Measurements from ENCODE around the gene ITGB5. TPM values are rescaled to one million over a fixed set of nuclear protein-coding genes. Genes with fewer than 3 reads are reported as not detected.

Gene ITGB5
- total RNA-seq, 4 donors from 2014 or later: 79.2 to 122 (median 110) TPM

DNA sequence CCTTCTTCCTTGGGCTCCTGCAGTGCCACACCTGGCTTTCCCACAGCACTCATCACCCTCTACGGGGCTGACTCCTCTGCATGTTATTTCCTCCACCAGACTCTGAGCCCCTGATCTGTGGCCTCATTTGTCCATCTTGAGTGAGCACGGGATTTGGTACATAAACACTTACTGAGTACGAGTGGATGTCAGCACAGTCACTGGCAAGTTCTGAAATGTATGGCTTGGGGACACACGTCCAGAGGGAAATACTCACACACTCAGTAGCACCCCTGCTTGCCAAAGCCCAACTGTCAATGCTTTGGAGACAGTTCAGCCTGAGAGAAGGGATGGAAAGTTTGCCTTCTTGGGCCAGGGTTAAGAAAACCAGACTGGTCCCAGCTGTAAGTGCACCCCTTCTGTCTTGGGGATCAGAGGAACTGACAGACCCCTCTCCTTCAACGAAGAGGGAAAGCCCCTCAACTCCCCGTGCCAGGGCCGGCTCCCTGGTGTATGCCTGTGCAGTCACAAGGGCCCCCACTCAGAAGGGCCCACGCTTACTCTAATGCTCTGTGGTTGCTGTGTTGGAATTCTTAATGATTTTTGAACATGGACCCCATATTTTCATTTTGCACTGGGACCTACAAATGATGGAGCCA is 85.0 kb downstream of the ITGB5 start:
- no peak for DNase-seq
- Histone ChIP-seq H3K27ac (no peak overlapping the region), H3K27me3 (no peaks in the 10 kb centered on the region), H3K4me1 (peaks cover 11 to 23% of the 10 kb centered on the region in 2 donors), H3K36me3 (no peaks in the 10 kb centered on the region), H3K4me3 (replicated peaks in 1 of 3) (no peak overlapping the region), H3K9me3 (no peaks in the 10 kb centered on the region)
- 90 to 96% methylated on average over 8 of the region's 8 CpGs for WGBS, 2 donors
- intact Hi-C loops (cut with DNase I): no loop called here
- TF ChIP-seq CTCF (IDR thresholded peaks at IDR 0.05) (no peak), POLR2A (IDR thresholded peaks at IDR 0.05) (no peak)

DNA sequence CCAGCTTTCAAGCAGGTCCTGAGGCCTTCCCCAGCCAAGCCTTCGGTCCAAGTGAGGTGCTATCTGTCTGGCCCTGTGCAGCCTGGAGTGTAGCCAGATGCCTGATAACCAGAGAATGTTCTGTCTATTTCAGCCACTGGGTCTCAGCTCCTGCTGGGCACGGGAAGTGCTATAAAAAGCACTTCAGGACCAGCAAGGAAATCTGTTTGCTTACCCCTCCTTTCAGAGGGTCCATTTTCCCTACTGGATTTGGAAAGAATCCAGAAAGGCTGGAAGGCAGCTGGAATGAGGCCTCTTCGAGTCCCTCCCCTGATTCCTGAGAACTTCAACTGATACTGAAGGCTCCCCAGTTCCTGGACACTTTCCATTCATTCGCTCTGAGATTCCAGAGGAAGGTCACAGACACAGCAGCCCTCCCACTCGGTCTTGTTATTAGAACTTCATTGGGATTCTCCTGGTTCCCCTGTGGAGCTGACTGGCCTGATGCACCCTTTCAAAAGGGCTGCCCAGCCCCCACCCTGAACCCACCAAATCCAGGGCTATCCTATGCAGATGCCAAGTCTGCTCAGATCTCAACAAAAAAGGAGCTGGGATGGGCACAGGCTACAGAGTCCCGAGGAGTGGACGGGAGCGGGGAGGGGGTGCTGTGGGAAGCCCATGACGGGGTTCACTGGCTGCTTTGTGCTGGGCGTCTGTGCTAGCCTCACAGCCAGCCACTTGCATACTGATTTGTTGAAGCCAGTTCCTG is 86.5 kb downstream of the ITGB5 start:
- H3K9me3 ChIP-seq: no peaks in the 10 kb centered on the region
- H3K4me3 ChIP-seq (replicated peaks in 1 of 3): no peak overlapping the region
- intact Hi-C loops (cut with DNase I): no loop called here
- H3K27ac ChIP-seq: peak overlapping the region; percentile 17 to 40 (median 37)
- peak; percentile 63 to 65 for DNase-seq
- TF ChIP-seq CTCF (IDR thresholded peaks at IDR 0.05) (no peak), POLR2A (IDR thresholded peaks at IDR 0.05) (no peak)
- no peaks in the 10 kb centered on the region for H3K27me3 ChIP-seq
- WGBS, 2 donors: 51% methylated on average over 10 of the region's 10 CpGs
- H3K4me1 ChIP-seq: peaks cover 11 to 27% of the 10 kb centered on the region in 2 donors
- peaks cover 0 to 6% of the 10 kb centered on the region in 2 donors for H3K36me3 ChIP-seq

DNA sequence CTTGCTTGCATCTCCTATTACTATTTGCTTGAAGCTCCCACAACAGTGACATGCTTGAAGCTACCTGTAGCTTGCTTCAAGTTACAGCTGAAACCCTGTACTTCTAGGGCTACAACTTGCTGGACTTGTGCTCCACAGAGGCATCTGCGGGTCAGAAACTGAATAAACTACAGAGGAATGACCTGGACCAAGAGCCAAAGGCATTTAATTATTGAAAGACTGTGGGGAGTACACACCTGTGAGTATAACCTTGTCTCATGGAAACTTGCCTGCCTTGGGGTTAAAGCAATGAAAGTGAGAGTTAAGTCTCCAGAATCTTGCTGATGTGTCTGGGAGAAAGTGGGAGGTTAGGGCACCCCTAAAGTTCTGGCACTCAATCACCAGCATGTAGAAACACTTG is 87.1 kb downstream of the ITGB5 start:
- Histone ChIP-seq H3K4me3 (replicated peaks in 1 of 3) (no peak overlapping the region), H3K27me3 (no peaks in the 10 kb centered on the region), H3K27ac (peak overlapping the region in 2 of 3 donors; percentile 37 to 40), H3K9me3 (no peaks in the 10 kb centered on the region), H3K4me1 (peaks cover 11 to 27% of the 10 kb centered on the region in 2 donors), H3K36me3 (peaks cover 0 to 7% of the 10 kb centered on the region in 2 donors)
- TF ChIP-seq POLR2A (IDR thresholded peaks at IDR 0.05) (no peak), CTCF (IDR thresholded peaks at IDR 0.05) (no peak)
- DNase-seq: no peak
- 68 to 80% methylated on average over 1 of the region's 1 CpG for WGBS, 2 donors
- intact Hi-C loops (cut with DNase I): no loop called here

DNA sequence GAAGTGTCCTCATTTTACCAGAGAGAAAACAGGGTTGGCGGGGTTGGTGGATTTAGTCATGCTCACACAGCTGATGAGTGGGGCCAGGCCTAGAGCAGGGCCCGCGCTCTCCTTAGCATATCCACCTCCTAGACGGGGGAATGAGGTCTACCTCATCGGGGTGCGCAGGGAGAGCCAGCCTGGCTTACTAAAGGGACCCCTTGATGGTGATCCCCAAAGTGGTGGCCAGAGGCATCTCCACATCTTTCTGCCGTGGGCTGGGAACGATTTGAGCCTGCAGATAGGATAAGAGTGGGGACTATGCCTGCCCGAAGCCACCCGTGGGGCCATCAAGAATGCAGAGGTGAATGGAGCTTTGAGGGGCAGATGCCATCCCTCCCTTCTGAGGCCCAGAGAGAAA is 87.5 kb downstream of the ITGB5 start:
- WGBS, 2 donors: 93 to 96% methylated on average over 10 of the region's 10 CpGs
- intact Hi-C loops (cut with DNase I): no loop called here
- peak overlapping the region in 2 of 3 donors; percentile 37 to 40 for H3K27ac ChIP-seq

More for the DNA sequence above, 87.5 kb downstream of the ITGB5 start:
- no peak for DNase-seq
- Histone ChIP-seq H3K27me3 (no peaks in the 10 kb centered on the region), H3K36me3 (peaks cover 0 to 7% of the 10 kb centered on the region in 2 donors), H3K4me1 (peaks cover 11 to 27% of the 10 kb centered on the region in 2 donors), H3K4me3 (replicated peaks in 1 of 3) (no peak overlapping the region), H3K9me3 (no peaks in the 10 kb centered on the region)
- TF ChIP-seq POLR2A (IDR thresholded peaks at IDR 0.05) (no peak), CTCF (IDR thresholded peaks at IDR 0.05) (no peak)
